Thymus (tissue), 11 donors: ENCODE results near the gene UMAD1. TPM values are rescaled to one million over a fixed set of nuclear protein-coding genes. Genes with fewer than 3 reads are reported as not detected.

Experiments used
- DNase-seq, 9 donors: peaks; one replicate each; pipeline ENCODE4 v3.0.0-alpha.2; 2013; ENCODE audit warnings: low spot score in 9 of 9, low read depth in 6 of 9, missing footprints in 1 of 9
- H3K27ac ChIP-seq, 2 donors: one replicate each; pipeline ENCODE4 v1.5.1; 2013; ENCODE audit warnings: control low read depth in 1 of 2, low read depth in 1 of 2, low read length in 1 of 2, mild to moderate bottlenecking in 1 of 2, moderate library complexity in 1 of 2
- H3K27me3 ChIP-seq, 2 donors: one replicate each; pipeline ENCODE4 v1.5.1; 2013; ENCODE audit warnings: low read length in 1 of 2; ENCODE audit not compliant: control insufficient read depth in 2 of 2, insufficient read depth in 1 of 2
- H3K36me3 ChIP-seq, 2 donors: one replicate each; pipeline ENCODE4 v1.5.1; 2013; ENCODE audit warnings: low read length in 1 of 2, mild to moderate bottlenecking in 1 of 2, moderate library complexity in 1 of 2; ENCODE audit not compliant: control insufficient read depth in 2 of 2, insufficient read depth in 2 of 2
- H3K4me1 ChIP-seq, 2 donors: one replicate each; pipeline ENCODE4 v1.5.1; 2013; ENCODE audit warnings: low read length in 2 of 2; ENCODE audit not compliant: control insufficient read depth in 2 of 2, insufficient read depth in 2 of 2
- H3K4me3 ChIP-seq, 2 donors: one replicate each; pipeline ENCODE4 v1.5.1; 2013; ENCODE audit warnings: low read length in 2 of 2, control low read depth in 1 of 2, mild to moderate bottlenecking in 1 of 2
- H3K9me3 ChIP-seq, 2 donors: one replicate each; pipeline ENCODE4 v1.5.1; 2013; ENCODE audit warnings: low read length in 1 of 2, mild to moderate bottlenecking in 1 of 2; ENCODE audit not compliant: control insufficient read depth in 2 of 2, insufficient read depth in 1 of 2
- WGBS: extraction: QIAGEN DNeasy Blood & Tissue Kit; methylation state at CpG from one replicate; pipeline ENCODE4 v1.1.7; 2013; 5-methylcytosine and 5-hydroxymethylcytosine counted together
- polyA plus RNA-seq: library from polyadenylated mRNA; stranded (reverse); fragments of 200-250 nt; gene quantifications from one replicate; pipeline ENCODE4 v1.2.3, GENCODE V29; 2013
- total RNA-seq: library from RNA; stranded (reverse); fragments of 120-200 nt; gene quantifications from one replicate; pipeline ENCODE4 v1.2.4, GENCODE V29; 2013
- donor health status: healthy.

Gene UMAD1
- total and polyA plus RNA-seq, 2 donors = 15.7 to 21.9 TPM

DNA sequence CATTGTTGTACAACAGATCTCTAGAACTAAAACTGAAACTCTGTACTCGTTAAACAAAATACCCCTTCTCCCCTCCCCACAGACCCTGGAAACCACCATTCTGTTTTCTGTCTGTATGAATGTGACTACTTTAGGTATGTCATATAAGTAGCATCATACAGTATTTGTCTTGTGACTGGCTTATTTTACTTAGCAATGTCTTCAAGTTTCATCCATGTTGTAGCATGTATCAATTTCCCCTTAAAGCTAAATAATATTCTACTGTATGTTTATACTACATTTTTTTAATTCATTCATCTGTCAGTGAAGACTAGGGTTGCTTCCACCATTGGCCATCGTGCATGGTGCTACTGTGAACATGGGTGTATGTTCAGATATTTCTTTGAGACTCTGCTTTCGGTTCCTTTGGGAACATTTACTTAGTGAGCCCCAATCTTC is 149.0 kb downstream of the UMAD1 start:
- H3K27ac ChIP-seq = no peak overlapping the region

DNA sequence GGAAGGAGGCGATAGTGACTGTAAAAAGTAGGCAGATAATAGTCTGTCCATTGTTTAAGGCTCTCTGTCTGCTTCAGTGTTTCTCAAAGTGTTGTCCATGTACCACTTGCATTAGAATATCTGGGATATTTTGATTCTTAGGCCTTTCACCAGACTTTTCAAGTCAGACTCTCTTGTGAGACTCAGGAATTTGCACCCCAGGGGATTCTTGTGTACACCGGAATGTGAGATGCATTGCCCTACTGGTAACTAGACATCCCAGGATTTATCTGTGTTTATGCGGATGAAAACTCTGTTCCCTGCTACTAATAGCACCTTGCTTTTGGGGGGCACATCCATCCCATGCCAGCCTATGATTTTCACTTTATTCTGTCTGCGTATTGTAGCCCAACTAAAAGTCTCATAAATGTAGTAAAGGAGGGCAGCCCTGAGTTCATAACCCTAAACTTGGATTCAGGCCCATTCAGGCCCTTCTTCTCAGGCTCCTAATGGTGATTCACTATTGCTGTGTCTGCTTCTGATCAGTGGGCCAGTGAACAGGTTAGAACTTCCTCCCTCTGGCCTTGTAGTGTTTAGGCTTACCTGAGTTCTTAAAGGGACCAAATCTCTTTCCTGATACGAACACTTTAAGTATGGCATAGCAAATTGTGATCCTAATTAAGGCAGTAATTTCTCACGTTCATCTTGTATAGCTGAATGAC is 149.6 kb downstream of the UMAD1 start:
- Histone ChIP-seq H3K9me3 (no peaks in the 10 kb centered on the region), H3K4me3 (no peak overlapping the region), H3K4me1 (peaks cover 0 to 4% of the 10 kb centered on the region in 2 donors), H3K36me3 (no peaks in the 10 kb centered on the region), H3K27ac (no peak overlapping the region), H3K27me3 (no peaks in the 10 kb centered on the region)
- 98% methylated on average over 6 of the region's 6 CpGs for WGBS
- no peak for DNase-seq

More for the DNA sequence above, 149.0 kb downstream of the UMAD1 start:
- DNase-seq = no peak
- Histone ChIP-seq H3K9me3 (no peaks in the 10 kb centered on the region), H3K27me3 (no peaks in the 10 kb centered on the region), H3K36me3 (no peaks in the 10 kb centered on the region), H3K4me1 (peaks cover 0 to 4% of the 10 kb centered on the region in 2 donors), H3K4me3 (no peak overlapping the region)
- WGBS = 89% methylated on average over 3 of the region's 3 CpGs

DNA sequence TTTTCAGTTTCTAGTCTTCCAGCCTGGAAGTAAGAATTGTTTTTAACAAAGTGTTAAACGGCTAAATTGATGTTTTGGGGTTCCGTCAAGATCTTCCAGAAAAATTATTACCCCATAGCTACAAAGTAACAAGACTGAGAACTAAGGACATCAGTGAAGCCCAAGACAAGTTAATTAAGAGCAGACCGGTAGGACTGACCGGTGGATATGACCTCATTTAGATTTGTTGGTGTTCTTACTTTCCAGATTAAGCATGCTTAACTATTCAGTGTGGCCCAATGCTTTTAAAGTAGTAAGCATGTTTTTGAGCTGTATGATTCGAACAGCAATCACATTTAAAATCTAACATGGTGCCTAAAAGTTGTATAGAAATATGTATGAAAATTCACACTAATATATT is 151.0 kb downstream of the UMAD1 start:
- no peak for DNase-seq

DNA sequence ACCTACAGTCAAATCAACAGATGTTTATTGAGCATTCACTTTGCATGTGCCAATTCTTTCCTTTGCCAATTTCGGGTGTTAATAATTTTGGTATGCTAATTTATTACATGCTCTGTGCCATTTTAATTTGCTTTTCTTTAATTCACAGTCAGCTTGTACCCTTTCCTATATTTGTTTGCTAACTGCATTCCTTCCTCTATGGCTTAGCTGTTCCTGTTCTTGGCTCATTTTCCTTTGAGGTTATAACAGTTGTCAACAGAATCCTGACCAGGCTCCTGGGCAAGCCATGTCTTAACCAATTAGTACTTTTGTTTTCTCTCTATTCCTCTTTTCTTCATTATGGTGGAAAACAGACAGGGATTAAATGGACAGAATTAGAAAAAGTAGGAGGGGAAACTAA is 151.5 kb downstream of the UMAD1 start:
- no peaks in the 10 kb centered on the region for H3K27me3 ChIP-seq
- H3K4me1 ChIP-seq = no peaks in the 10 kb centered on the region
- DNase-seq = no peak
- no peak overlapping the region for H3K4me3 ChIP-seq
- H3K36me3 ChIP-seq = no peaks in the 10 kb centered on the region
- no peak overlapping the region for H3K27ac ChIP-seq
- WGBS = 93% methylated on average over 1 of the region's 1 CpG
- H3K9me3 ChIP-seq = no peaks in the 10 kb centered on the region

More for the DNA sequence above, 151.0 kb downstream of the UMAD1 start:
- Histone ChIP-seq H3K27me3 (no peaks in the 10 kb centered on the region), H3K4me3 (no peak overlapping the region), H3K36me3 (no peaks in the 10 kb centered on the region), H3K27ac (no peak overlapping the region), H3K9me3 (no peaks in the 10 kb centered on the region), H3K4me1 (no peaks in the 10 kb centered on the region)
- 96% methylated on average over 5 of the region's 5 CpGs for WGBS

DNA sequence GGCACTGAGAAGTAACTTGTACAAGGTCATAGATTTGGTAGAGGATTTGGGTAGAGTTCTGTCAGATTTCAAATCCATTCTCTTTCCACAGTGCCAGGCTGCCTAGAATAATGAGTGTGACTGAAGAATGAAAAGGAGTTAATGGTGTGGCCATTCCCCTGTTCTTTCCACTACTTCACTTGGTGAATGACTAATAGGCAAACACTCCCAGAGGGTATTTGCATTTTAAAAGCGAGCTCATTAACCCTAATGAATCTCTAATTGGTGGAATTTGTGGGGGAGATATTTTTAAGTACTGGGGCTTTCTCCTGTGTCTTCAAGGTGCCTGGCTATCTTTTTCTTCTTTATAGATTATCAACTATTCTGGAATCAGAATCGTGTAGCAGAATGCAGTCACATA is 152.7 kb downstream of the UMAD1 start:
- Histone ChIP-seq H3K36me3 (no peaks in the 10 kb centered on the region), H3K27ac (no peak overlapping the region), H3K4me3 (no peak overlapping the region), H3K9me3 (no peaks in the 10 kb centered on the region), H3K27me3 (no peaks in the 10 kb centered on the region), H3K4me1 (no peaks in the 10 kb centered on the region)
- 98% methylated on average over 2 of the region's 2 CpGs for WGBS
- no peak for DNase-seq

DNA sequence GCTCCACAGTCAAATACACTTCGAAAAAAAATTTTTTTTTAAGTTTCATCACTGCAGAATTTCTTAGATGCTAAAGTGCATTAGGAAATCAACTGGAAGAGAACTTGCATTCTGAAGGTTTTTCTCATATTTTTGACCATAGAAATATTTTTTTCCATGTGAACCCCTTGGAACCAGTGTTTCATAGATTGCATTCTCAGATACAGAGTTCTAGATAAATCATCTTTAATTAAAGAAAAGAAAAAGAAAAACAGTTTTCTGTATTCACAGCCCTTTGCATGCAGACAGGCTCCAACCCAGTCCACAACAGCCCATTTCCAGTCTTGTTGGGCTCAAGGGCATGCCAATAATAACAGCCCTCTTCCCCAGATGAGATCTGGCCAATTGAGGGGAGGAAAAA is 153.4 kb downstream of the UMAD1 start:
- WGBS = 96% methylated on average over 1 of the region's 1 CpG
- Histone ChIP-seq H3K4me1 (no peaks in the 10 kb centered on the region), H3K9me3 (no peaks in the 10 kb centered on the region), H3K27me3 (no peaks in the 10 kb centered on the region), H3K36me3 (no peaks in the 10 kb centered on the region), H3K27ac (no peak overlapping the region), H3K4me3 (no peak overlapping the region)
- no peak for DNase-seq

DNA sequence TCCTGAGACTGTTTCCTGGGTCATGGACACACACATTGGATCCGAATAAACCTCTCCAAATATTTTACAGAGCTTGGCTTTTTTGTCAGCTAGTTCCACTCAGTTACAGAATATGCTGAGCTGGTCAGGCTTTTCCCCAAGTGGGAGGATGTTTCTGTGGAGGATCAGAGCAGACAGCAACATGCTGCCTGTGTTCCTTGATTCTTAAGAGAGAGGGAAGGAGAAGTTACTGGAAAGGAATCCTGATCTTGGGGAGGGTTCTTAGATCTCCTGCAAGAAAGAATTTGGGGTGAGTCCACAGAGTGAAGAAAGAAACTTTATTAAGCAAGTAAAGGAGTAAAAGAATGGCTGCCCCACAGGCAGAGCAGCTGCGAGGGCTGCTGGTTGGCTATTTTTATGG is 154.7 kb downstream of the UMAD1 start:
- Histone ChIP-seq H3K27ac (no peak overlapping the region), H3K36me3 (no peaks in the 10 kb centered on the region), H3K27me3 (no peaks in the 10 kb centered on the region), H3K4me3 (no peak overlapping the region), H3K9me3 (no peaks in the 10 kb centered on the region), H3K4me1 (no peaks in the 10 kb centered on the region)
- WGBS = over 99% methylated on average over 2 of the region's 2 CpGs
- DNase-seq = no peak

DNA sequence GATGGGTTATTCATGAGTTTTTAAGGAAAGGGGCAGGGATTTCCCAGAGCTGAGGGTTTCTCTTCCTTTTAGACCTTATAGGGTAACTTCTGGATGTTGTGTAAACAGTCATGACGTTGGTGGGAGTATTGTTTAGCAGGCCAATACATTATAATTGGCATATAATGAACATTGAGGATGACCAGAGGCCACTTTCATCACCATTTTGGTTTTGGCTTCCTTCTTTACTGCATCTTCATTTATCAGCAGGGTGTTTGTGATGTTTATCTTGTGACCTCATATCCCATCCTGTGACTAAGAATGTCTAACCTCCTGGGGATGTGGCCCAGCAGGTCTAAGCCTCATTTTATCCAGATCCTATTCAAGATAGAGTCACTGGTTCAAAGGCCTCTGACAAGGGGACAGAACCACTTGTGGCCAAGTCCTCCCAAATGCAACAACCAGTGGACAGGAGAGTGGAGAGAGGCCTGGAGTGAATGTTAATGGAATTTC is 155.1 kb downstream of the UMAD1 start:
- no peak for DNase-seq
- H3K36me3 ChIP-seq = no peaks in the 10 kb centered on the region
- no peaks in the 10 kb centered on the region for H3K4me1 ChIP-seq
- WGBS = 100% methylated on average over 1 of the region's 1 CpG
- H3K27me3 ChIP-seq = no peaks in the 10 kb centered on the region
- H3K4me3 ChIP-seq = no peak overlapping the region
- H3K9me3 ChIP-seq = no peaks in the 10 kb centered on the region
- H3K27ac ChIP-seq = no peak overlapping the region

DNA sequence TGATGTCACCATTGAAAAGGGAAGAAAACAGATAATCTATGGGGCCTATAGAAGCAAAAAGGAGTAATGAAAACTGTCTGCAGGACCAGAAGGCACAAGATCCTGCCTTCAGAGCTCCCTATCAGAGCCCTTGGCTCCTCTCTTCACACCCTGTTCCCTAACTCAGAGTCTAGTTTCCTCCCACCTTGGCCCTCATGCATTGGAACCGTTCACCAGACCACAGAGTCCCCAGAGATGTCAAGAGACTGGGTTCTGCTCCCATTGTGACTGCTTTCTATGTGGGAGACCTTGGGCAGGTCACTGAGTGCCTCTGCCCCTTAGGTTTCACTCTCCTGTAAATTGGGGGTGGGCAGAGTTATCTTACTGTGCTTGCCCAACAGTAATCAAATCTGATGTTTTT is 158.0 kb downstream of the UMAD1 start:
- WGBS = 85% methylated on average over 1 of the region's 1 CpG
- DNase-seq = no peak
- Histone ChIP-seq H3K4me3 (no peak overlapping the region), H3K9me3 (no peaks in the 10 kb centered on the region), H3K4me1 (no peaks in the 10 kb centered on the region), H3K36me3 (no peaks in the 10 kb centered on the region), H3K27ac (no peak overlapping the region), H3K27me3 (no peaks in the 10 kb centered on the region)
